GM12872 (cell line): ENCODE data around the gene PSD.

Experiments used
- CTCF ChIP-seq: IDR thresholded peaks from 3 replicates; pipeline ENCODE4 v1.5.1; 2011; ENCODE audit warnings: low read depth, mild to moderate bottlenecking, low read length, moderate library complexity; ENCODE audit not compliant: insufficient read depth

Gene PSD

GRCh38 chr10:102460836-102461186 lies 42.2 kb upstream of the PSD start:
- no peak for TF ChIP-seq CTCF

- no peak for TF ChIP-seq CTCF
Observed at GRCh38 chr10:102458656-102459055, 40.1 kb upstream of the PSD start.

GRCh38 chr10:102457591-102458150 lies 39.1 kb upstream of the PSD start:
- no peak for TF ChIP-seq CTCF

GRCh38 chr10:102455893-102456471 lies 37.4 kb upstream of the PSD start:
- TF ChIP-seq CTCF: no peak

- no peak for TF ChIP-seq CTCF
Observed at GRCh38 chr10:102453502-102453901, 34.9 kb upstream of the PSD start.

- no peak for TF ChIP-seq CTCF
Observed at GRCh38 chr10:102452672-102453340, 34.2 kb upstream of the PSD start.

- TF ChIP-seq CTCF: no peak
Observed at GRCh38 chr10:102451105-102451969, 32.8 kb upstream of the PSD start, which contains the start of gene C10orf95. Gene C10orf95 (minus strand): TSS chr10:102451543. CDS start chr10:102451093, 450 bp downstream.
